ENCODE results near the gene TCP10L.

Gene TCP10L

DNA sequence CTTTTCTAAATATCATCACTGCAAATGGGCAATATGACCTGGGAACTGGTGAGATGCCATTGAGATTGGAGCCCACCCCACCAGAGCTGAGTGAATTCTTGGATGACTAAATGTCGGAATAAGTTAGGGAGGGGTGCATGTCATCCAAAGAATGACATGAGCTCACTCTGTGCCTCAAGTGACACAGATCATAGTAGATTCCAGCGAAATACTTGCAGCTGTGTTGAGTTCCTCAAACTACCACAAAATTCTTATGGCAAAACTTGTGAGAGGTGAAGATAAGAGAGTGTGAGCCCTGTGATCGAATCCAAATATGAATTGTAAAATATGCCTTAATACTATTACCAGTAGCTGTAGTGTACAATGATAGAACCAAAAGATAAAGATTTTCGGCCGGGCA lies 2.3 kb upstream of the TCP10L start:
- no peak for DNase-seq (ENCODE audit: extremely low read depth, low read depth)
- H3K4me3 ChIP-seq (replicated peaks; ENCODE audit: low read depth, low read length): no peak overlapping the region
- TF ChIP-seq, protein P1, sequence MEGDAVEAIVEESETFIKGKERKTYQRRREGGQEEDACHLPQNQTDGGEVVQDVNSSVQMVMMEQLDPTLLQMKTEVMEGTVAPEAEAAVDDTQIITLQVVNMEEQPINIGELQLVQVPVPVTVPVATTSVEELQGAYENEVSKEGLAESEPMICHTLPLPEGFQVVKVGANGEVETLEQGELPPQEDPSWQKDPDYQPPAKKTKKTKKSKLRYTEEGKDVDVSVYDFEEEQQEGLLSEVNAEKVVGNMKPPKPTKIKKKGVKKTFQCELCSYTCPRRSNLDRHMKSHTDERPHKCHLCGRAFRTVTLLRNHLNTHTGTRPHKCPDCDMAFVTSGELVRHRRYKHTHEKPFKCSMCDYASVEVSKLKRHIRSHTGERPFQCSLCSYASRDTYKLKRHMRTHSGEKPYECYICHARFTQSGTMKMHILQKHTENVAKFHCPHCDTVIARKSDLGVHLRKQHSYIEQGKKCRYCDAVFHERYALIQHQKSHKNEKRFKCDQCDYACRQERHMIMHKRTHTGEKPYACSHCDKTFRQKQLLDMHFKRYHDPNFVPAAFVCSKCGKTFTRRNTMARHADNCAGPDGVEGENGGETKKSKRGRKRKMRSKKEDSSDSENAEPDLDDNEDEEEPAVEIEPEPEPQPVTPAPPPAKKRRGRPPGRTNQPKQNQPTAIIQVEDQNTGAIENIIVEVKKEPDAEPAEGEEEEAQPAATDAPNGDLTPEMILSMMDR (IDR thresholded peaks at IDR 0.05; ENCODE audit: low read depth, low read length, missing control alignments): no peak

DNA sequence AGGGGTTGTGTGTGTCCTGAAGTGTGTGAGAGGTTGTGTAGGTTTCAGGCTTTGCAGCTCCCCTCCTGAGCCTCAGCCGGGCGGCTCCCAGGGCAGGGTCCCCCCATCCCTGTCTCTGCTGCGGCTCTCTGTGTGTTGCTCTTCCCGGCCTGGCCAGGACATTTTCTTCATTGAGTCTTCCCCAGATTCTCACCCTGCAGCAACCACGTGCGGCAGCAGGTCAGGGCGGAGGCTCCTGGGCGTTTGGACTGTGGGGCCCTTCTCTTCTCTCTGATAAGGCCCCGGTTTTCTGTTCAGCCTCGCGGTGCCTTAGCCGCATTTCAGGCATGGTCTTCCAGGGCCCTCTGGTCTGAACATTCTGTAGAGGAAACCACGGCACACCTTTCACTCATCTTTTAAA lies 1.8 kb upstream of the TCP10L start:
- DNase-seq (ENCODE audit: extremely low read depth, low read depth): no peak
- H3K4me3 ChIP-seq (replicated peaks; ENCODE audit: low read depth, low read length): no peak overlapping the region
- TF ChIP-seq, protein P1 (IDR thresholded peaks at IDR 0.05; ENCODE audit: low read depth, low read length, missing control alignments): no peak

DNA sequence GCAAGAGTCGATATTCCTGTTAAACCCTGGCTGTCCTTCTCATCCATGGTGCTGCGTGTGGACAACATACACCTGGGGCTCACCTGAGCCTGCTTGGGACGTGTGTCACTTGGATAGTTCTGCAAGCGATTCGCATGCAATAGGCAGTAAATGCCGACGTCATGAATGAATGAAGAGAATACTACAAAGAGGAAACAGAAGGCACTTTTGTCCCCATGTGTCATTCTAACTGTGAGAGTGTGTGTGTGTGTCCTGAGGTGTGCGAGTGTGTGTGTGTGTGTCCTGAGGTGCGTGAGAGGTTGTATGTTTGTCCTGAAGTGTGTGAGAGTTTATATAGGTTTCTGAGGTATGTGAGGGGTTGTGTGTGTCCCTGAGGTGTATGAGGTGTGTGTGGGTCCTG lies 647 bp upstream of the TCP10L start:
- TF ChIP-seq, protein P1 (IDR thresholded peaks at IDR 0.05; ENCODE audit: low read depth, low read length, missing control alignments): no peak
- no peak overlapping the region for H3K4me3 ChIP-seq (replicated peaks; ENCODE audit: low read depth, low read length)
- no peak for DNase-seq (ENCODE audit: extremely low read depth, low read depth)

DNA sequence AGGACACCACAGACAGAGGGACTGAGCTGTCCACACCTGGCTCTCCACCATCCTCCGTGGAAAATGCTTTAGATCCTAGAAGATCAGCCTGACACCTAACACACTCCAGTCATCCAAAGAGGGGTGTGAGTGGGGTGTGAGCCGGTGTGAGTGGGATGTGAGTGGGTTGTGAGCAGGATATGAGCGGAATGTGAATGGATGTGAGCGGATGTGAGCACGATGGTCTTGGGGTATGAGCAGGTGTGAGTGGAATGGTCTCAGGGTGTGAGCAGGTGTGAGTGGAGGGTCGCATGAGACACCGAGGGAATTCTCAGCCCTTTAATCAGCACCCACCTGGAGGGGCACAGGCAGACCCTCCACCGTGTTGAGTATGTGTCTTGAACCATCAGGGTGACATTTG lies 851 bp downstream of the TCP10L start:
- DNase-seq (ENCODE audit: extremely low read depth, low read depth): no peak
- H3K4me3 ChIP-seq (replicated peaks; ENCODE audit: low read depth, low read length): no peak overlapping the region
- TF ChIP-seq, protein P1 (IDR thresholded peaks at IDR 0.05; ENCODE audit: low read depth, low read length, missing control alignments): no peak

DNA sequence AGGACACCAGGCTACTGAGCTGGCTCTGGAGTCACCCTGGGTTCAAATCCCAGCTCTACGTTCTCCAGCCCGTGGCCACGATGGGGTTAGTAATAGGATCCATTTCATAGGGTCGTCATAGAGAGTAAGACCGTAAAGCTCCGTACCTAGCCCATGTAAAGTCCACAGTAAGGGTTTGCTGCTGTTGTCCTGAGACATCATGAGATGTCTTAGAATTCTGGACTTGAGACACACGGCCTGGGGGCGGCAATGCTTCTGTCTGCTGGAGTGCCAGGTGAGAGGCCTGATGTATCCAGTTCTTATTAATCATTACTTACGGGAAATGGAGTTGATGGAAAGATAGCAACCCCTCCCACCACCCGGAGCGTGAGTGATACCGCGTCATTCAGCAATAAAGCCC lies 3.6 kb downstream of the TCP10L start:
- DNase-seq (ENCODE audit: extremely low read depth, low read depth): no peak
- TF ChIP-seq, protein P1 (IDR thresholded peaks at IDR 0.05; ENCODE audit: low read depth, low read length, missing control alignments): no peak

DNA sequence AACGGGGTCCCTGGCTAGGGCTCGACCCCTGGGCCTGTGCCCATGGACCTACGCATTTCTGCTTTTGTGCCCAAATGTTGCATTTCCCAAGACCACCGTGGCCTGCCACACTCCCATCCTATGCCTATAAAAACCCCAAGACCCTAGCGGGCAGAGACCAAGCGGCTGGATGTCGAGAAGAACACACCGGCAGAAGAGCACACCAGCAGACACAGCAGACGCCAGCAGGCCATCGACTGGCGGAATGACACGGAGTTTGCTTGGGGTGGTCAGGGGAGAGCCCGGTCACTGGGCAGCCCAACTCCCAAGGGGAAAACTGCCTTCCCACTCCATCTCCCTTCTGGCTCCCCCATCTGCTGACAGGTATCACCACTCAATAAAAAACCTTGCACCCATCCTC lies 4.4 kb downstream of the TCP10L start:
- DNase-seq (ENCODE audit: extremely low read depth, low read depth): no peak
- TF ChIP-seq, protein P1 (IDR thresholded peaks at IDR 0.05; ENCODE audit: low read depth, low read length, missing control alignments): no peak

More for the DNA sequence above, 3.6 kb downstream of the TCP10L start:
- no peak overlapping the region for H3K4me3 ChIP-seq (replicated peaks; ENCODE audit: low read depth, low read length)

DNA sequence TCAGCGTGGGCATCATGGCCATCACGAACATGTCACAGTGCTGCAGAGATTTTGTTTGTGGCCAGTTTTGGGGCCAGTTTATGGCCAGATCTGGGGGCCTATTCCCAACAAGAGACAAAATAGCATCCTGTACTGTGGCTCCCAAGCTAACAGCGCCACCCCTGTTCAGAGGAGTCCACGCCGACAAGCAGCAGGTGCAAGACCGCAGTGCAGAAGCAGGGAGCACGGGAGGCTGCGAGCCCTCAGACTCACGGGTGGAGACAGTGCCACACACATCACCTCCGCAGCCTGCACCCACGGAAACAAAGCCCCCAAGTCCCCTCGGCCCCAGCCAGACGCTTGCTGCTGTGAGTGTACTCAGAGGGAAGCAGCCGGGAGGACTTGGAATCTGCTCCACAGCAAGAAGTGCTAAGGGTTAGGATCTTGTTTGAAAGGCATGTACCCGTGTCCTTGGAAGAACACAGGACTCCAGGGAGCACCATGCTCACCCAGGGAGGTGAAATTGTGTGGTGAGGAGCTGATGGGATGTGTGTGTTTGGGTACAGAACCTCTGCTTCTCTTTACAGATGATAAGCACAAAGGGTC lies 7.1 kb downstream of the TCP10L start:
- DNase-seq (ENCODE audit: extremely low read depth, low read depth): no peak

More for the DNA sequence above, 4.4 kb downstream of the TCP10L start:
- H3K4me3 ChIP-seq (replicated peaks; ENCODE audit: low read depth, low read length): no peak overlapping the region

More for the DNA sequence above, 7.1 kb downstream of the TCP10L start:
- no peak overlapping the region for H3K4me3 ChIP-seq (replicated peaks; ENCODE audit: low read depth, low read length)
- TF ChIP-seq, protein P1 (IDR thresholded peaks at IDR 0.05; ENCODE audit: low read depth, low read length, missing control alignments): peak; percentile 45
